HL-60 (cell line): Measurements from ENCODE around the gene LRRC8B.

ENCODE experiments used
- DNase-seq, 2 experiments: peaks; one replicate each; pipeline ENCODE4 v3.0.0-alpha.2; 2010 to 2020; ENCODE audit warnings: low read depth in 1 of 2, low spot score in 1 of 2
- H3K27ac ChIP-seq: fragments of 250-450 bp; sonication (Bioruptor Pico); replicated peaks from 2 replicates; pipeline ENCODE4 v1.5.1; 2020; ENCODE audit warnings: mild to moderate bottlenecking, moderate library complexity
- H3K27me3 ChIP-seq: fragments of 250-450 bp; sonication (Bioruptor Pico); 2 replicates; pipeline ENCODE4 v1.5.1; 2021; ENCODE audit warnings: mild to moderate bottlenecking, moderate library complexity; ENCODE audit not compliant: insufficient read depth, poor library complexity, severe bottlenecking
- H3K4me3 ChIP-seq: replicated peaks from 2 replicates; pipeline ENCODE4 v1.5.1; 2011; ENCODE audit warnings: mild to moderate bottlenecking, control low read depth, low read length; ENCODE audit not compliant: insufficient read depth
- GABPA ChIP-seq: IDR thresholded peaks from 2 replicates; pipeline ENCODE4 v1.6.1; 2012; ENCODE audit warnings: low read depth
- POLR2AphosphoS5 ChIP-seq: IDR thresholded peaks from 2 replicates; pipeline ENCODE4 v1.6.1; 2012; ENCODE audit warnings: low read depth
- SPI1 ChIP-seq: IDR thresholded peaks from 2 replicates; pipeline ENCODE4 v1.6.1; 2012; ENCODE audit warnings: low read depth, mild to moderate bottlenecking, borderline replicate concordance
- TF ChIP-seq, protein P1 (sequence below): IDR thresholded peaks from 2 replicates; pipeline ENCODE4 v1.6.1; 2012; ENCODE audit warnings: low read depth; ENCODE audit not compliant: insufficient replicate concordance
- TF ChIP-seq, protein P2 (sequence below): IDR thresholded peaks from one replicate; pipeline ENCODE4 v1.5.1; 2011; ENCODE audit warnings: low read length, control low read depth, inconsistent platforms; ENCODE audit not compliant: insufficient read depth

The LRRC8B gene

DNA sequence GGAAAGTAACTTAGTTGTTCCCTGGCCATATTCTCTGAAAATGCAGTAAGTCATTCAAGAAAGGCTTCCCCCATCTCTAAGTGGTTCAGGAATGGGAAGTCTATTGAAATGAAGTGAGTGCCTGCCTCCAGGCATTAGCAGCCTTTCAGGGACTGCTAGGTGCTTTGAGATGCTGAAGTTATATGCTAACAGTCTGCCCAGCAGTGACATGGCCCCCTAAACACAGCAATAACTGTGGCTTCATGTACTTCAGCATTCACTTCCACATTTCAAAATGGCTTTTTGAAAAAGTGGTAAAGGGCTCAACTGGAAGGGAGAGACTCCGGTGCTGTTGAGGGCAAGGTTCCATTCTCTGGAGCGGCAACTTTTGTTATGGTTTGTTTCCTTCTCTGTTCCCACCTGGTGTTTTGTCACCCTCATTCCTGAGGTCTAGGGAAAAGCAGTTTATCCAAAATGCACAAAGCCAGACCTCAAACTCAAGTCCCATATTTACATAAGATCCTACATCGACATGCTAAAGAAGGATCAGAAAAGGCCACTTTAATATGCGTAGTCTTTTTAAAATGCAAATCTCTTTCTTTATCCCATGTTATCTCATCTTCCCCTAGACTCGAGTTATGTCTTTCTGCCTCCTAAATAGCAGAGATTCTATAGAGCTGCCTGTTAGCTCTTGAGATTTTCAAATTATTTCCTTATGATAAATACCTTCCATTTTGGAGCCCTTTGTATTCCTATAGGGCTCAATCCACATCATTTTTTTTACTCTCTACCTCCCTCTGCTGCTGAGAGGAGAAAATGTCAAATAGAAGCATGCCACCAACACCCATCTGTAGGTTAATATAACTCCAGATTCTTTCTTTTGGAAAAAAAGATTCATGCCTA, 74.1 kb downstream of the LRRC8B start:
- Histone ChIP-seq H3K4me3 (no peak overlapping the region), H3K27ac (no peak overlapping the region), H3K27me3 (no peaks in the 10 kb centered on the region)
- TF ChIP-seq, protein P1, sequence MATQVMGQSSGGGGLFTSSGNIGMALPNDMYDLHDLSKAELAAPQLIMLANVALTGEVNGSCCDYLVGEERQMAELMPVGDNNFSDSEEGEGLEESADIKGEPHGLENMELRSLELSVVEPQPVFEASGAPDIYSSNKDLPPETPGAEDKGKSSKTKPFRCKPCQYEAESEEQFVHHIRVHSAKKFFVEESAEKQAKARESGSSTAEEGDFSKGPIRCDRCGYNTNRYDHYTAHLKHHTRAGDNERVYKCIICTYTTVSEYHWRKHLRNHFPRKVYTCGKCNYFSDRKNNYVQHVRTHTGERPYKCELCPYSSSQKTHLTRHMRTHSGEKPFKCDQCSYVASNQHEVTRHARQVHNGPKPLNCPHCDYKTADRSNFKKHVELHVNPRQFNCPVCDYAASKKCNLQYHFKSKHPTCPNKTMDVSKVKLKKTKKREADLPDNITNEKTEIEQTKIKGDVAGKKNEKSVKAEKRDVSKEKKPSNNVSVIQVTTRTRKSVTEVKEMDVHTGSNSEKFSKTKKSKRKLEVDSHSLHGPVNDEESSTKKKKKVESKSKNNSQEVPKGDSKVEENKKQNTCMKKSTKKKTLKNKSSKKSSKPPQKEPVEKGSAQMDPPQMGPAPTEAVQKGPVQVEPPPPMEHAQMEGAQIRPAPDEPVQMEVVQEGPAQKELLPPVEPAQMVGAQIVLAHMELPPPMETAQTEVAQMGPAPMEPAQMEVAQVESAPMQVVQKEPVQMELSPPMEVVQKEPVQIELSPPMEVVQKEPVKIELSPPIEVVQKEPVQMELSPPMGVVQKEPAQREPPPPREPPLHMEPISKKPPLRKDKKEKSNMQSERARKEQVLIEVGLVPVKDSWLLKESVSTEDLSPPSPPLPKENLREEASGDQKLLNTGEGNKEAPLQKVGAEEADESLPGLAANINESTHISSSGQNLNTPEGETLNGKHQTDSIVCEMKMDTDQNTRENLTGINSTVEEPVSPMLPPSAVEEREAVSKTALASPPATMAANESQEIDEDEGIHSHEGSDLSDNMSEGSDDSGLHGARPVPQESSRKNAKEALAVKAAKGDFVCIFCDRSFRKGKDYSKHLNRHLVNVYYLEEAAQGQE, result no peak
- no peak for TF ChIP-seq SPI1
- TF ChIP-seq GABPA, result no peak
- TF ChIP-seq, protein P2, sequence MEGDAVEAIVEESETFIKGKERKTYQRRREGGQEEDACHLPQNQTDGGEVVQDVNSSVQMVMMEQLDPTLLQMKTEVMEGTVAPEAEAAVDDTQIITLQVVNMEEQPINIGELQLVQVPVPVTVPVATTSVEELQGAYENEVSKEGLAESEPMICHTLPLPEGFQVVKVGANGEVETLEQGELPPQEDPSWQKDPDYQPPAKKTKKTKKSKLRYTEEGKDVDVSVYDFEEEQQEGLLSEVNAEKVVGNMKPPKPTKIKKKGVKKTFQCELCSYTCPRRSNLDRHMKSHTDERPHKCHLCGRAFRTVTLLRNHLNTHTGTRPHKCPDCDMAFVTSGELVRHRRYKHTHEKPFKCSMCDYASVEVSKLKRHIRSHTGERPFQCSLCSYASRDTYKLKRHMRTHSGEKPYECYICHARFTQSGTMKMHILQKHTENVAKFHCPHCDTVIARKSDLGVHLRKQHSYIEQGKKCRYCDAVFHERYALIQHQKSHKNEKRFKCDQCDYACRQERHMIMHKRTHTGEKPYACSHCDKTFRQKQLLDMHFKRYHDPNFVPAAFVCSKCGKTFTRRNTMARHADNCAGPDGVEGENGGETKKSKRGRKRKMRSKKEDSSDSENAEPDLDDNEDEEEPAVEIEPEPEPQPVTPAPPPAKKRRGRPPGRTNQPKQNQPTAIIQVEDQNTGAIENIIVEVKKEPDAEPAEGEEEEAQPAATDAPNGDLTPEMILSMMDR, result peak; percentile 34
- DNase-seq, result peak; percentile 4 to 10

DNA sequence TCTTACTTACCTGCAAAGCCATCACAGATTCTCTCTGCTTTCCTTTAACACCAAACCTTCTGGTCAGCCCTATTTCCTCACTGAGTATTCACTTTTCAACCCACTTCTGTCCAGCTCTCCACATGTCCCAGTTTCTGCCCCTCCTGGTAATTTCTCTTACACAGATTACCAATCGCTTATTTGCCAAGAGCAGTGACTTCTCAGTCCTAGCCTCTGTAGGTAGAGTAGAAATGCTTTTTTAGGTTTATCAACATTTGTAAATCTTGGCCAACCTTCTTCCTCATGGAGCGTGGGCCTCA, 74.7 kb downstream of the LRRC8B start:
- no peak overlapping the region for H3K27ac ChIP-seq
- DNase-seq, result no peak
- H3K4me3 ChIP-seq, result no peak overlapping the region
- no peaks in the 10 kb centered on the region for H3K27me3 ChIP-seq
- TF ChIP-seq POLR2AphosphoS5, result no peak
- TF ChIP-seq, protein P1, result no peak
- TF ChIP-seq GABPA, result no peak
- no peak for TF ChIP-seq SPI1
- TF ChIP-seq, protein P2, result no peak

DNA sequence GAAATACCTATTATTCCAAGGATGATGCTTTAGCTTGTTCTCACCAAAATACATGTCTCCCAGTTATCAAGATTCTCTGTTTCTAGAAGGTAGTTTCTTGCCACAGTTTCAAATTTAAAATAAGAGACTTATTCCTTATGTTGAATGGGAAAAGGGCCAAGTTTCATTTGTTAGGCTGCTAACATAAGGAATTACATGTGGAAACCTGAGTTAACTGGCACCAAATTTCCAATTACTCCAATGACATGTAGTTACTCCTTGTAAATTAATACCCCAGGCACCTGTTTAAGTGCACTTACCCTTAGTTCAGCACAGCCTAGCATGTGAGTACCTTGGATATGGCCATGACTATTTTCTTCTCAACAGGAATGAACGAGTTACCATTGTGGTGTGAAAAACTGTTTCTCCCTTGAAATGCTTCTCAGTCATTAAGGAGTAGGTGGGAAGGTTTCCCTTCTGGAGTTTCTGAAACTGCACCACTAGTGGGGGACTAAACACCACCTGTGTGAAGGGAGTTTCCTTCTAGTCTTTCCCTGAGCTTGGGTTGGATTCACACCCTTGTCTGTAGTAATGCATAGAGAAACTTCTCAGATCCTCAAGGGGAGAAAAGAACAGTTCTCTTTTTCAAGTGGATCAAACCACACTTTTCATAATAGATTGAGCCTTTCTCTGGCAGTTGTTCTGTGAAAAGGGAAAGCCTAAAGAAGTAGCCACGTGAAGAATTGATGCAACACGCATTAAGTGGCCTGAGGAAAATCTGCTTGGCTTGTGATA, 76.0 kb downstream of the LRRC8B start:
- TF ChIP-seq POLR2AphosphoS5, result no peak
- TF ChIP-seq, protein P2, result no peak
- TF ChIP-seq, protein P1, result no peak
- no peak for TF ChIP-seq GABPA
- no peak for TF ChIP-seq SPI1
- Histone ChIP-seq H3K27ac (no peak overlapping the region), H3K27me3 (no peaks in the 10 kb centered on the region), H3K4me3 (no peak overlapping the region)
- DNase-seq, result no peak
